ENCODE measurements around the gene FBXL14.

- TF ChIP-seq TEAD4 (IDR thresholded peaks at IDR 0.05; ENCODE audit: borderline replicate concordance, insufficient read depth) (no peak), EP300 (IDR thresholded peaks at IDR 0.05; ENCODE audit: borderline replicate concordance in 1 of 2, low read depth in 1 of 2, low read length in 1 of 2) (no peak), ELF1 (IDR thresholded peaks at IDR 0.05) (no peak), MAX (IDR thresholded peaks at IDR 0.05; ENCODE audit: low read depth) (no peak), TAF1 (IDR thresholded peaks at IDR 0.05; ENCODE audit: borderline replicate concordance, low read depth, low read length) (no peak), RFX5 (IDR thresholded peaks at IDR 0.05; ENCODE audit: low read length) (no peak), FOXM1 (IDR thresholded peaks at IDR 0.05; ENCODE audit: low read depth) (no peak)
- TF ChIP-seq, protein P1, sequence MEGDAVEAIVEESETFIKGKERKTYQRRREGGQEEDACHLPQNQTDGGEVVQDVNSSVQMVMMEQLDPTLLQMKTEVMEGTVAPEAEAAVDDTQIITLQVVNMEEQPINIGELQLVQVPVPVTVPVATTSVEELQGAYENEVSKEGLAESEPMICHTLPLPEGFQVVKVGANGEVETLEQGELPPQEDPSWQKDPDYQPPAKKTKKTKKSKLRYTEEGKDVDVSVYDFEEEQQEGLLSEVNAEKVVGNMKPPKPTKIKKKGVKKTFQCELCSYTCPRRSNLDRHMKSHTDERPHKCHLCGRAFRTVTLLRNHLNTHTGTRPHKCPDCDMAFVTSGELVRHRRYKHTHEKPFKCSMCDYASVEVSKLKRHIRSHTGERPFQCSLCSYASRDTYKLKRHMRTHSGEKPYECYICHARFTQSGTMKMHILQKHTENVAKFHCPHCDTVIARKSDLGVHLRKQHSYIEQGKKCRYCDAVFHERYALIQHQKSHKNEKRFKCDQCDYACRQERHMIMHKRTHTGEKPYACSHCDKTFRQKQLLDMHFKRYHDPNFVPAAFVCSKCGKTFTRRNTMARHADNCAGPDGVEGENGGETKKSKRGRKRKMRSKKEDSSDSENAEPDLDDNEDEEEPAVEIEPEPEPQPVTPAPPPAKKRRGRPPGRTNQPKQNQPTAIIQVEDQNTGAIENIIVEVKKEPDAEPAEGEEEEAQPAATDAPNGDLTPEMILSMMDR (IDR thresholded peaks at IDR 0.05): no peak
Observed at GRCh38 chr12:1616233-1617066, 22.1 kb upstream of the FBXL14 start.
